GM21576 (cell line): ENCODE measurements around the gene COL1A2.

Source experiments
- ATAC-seq: cut with Tn5 transposase; IDR thresholded peaks from one replicate; pipeline ENCODE4 v1.9.1; 2021; ENCODE audit warnings: mild to moderate bottlenecking, moderate library complexity; ENCODE audit not compliant: unreplicated experiment

The COL1A2 gene

DNA sequence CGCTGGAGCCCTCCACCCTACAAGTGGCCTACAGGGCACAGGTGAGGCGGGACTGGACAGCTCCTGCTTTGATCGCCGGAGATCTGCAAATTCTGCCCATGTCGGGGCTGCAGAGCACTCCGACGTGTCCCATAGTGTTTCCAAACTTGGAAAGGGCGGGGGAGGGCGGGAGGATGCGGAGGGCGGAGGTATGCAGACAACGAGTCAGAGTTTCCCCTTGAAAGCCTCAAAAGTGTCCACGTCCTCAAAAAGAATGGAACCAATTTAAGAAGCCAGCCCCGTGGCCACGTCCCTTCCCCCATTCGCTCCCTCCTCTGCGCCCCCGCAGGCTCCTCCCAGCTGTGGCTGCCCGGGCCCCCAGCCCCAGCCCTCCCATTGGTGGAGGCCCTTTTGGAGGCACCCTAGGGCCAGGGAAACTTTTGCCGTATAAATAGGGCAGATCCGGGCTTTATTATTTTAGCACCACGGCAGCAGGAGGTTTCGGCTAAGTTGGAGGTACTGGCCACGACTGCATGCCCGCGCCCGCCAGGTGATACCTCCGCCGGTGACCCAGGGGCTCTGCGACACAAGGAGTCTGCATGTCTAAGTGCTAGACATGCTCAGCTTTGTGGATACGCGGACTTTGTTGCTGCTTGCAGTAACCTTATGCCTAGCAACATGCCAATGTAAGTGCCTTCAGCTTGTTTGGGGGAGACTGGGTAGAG is at the start of gene COL1A2:
Gene COL1A2 (plus strand): TSS at position 459 of the 704 bp plus-strand sequence. CDS start 137 bp downstream, at position 596.
- ATAC-seq = no peak

DNA sequence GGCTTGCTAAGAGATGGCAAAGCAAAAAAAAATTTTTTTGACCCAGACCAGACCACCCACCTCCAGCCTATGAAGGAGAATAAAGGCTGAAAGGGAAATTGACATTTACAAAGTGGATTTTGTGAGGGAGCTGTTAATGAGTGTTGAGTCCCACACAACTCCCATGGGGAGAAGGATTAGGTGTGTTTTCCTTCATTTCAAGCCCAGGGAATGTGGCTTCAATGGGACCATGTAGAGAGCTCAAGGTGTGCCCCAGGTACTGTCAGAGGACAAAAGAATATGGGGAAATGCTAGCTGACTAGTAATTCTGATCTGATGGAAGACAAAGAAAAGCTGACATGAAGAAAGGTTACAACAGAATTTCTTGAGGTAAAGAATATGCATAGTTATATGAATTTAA is 48.8 kb upstream of the COL1A2 start:
- ATAC-seq = no peak

DNA sequence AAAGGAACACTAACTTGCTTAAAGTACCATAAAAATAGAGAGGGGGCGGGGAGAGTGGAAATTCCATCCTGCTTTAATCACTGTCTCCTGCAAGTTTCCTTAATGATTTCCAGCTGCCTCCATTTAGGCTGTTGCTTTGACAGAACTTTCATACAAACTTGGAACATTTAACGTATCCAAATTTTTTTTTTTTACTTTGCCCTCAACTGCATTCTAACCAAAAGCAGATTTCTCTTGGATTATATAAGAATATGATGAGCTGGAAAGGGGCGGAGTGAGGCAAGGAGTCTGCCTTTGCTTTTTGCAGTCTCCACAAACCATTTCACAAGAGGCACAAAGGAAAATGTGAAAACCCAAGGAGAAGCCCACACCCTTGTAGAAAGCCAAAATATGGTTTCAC is 46.6 kb upstream of the COL1A2 start:
- ATAC-seq = no peak

DNA sequence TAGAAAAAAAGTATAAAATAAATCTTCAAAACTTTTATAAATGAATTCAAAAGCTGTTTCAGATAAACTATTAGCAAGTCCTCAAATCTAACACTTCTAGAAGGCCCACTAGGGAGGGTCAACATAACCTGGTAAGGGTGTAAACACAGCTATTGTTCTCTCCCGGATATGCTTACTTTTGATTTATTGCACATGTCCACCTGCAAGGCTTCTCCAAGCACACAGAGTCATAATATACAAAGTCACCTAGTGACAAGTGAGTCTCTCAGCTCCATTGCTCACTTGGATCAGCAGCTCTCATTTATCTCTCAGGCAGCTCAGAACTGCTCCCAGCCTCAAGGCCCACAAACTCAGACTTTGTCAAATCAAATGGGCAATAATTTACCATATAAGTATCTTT is 44.0 kb upstream of the COL1A2 start:
- ATAC-seq = no peak

DNA sequence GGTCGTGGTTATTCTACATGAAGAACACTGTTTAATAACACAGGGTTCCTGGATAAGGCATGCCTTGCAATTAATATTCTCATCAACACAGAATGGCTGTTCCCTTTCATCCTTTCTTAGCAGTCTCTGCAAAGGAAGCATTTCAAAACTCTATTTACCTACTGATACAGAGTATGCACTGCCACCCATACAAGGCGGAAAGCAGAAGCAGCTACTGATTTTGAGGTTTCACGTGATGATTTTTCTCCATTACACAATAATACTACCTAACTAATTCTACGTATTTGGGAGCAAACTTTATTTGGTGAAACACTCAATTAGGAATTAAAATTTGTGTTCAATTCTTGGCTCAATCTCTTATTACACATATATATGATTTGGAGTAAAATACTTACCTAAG is 43.0 kb upstream of the COL1A2 start:
- ATAC-seq = no peak

DNA sequence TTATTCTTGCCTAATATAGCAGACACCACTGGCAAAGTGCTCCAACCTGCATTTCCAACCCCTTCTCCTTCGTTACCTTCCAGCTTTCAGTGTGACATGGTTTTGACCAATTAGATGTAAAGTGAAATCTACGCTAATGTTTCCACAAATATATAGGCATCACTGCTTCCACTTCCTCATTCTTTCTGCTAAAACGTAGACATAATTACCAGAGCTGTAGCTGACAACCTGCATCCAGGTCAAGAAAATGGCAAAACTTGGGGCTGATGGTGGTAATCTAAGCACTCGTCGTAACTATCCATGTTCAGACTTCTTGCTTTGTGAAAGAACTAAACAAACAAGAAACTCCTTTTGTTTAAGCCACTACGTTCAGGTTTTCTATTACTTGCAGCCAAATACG is 41.8 kb upstream of the COL1A2 start:
- no peak for ATAC-seq

DNA sequence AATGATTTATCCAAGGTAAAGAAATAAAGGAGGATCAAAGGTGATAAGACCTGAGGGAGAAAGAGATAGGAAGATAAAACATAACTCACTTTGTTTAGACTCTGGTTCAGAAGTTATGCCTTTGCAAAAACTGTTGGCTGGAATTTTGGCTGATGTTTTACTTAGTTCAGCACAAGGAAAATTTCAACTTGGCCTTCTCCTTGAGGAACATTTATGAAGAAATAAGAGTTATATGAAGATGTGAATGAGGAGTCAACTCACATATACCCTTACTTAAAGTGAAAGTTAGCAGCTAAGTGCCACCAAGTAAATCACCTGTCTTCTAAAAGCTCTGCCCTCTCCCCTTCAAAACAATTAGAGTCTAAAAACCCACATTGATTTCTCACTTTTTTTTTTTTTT is 39.7 kb upstream of the COL1A2 start:
- ATAC-seq = no peak

DNA sequence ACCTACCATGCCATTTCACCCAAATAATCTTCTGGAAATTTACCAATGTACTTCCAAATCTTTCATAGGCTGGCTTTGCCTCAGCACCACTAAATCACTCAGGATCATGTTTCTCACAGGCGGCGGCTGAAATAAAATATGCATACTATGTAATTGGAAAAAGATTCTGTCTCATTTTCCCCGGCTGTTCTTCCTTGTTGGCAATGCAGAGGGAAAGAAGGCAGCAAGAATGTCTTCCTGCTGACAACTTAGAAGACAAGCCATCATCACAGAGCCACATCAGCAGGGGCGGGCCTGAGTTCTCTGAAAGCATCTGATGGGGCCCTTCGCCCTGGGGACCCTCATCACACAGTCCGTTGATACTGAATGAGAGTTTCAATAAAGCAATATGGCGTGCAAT is 39.2 kb upstream of the COL1A2 start:
- no peak for ATAC-seq

DNA sequence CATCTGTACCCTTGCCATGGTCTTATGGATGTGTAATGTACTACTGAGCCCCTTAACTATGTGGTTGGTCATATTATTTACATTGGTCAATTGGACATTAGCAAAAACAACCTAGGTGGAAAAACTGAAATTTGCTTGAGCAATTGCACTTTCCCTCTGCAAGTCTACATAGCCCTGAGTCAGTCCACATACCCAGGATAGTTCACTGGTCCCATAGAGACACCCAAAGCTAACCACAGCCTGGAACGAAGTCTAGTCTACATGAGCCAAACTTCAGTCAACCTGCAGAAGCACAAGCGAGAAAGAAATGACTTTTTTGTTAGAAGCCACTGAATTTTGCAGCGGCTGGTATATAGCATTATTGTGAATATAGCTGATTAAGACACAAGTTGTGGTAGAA is 37.6 kb upstream of the COL1A2 start:
- no peak for ATAC-seq

DNA sequence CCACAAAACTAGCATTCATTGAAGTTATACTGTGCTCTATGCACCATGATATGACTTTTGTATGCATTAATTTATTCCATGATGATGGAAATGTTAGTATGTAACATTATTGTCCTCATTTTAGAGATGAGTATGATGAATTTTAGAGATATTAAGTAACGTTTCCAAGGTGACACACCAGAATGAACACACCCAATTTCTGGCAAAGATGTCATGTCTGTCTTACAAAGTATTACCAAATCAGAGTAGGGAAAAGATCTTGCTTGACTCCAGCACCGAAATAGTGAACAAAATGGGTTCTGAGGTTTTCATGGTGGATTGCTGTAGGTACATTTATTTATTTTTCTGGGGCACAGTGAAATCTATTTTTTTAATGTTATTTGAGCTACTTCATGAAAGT is 33.8 kb upstream of the COL1A2 start:
- ATAC-seq = no peak

DNA sequence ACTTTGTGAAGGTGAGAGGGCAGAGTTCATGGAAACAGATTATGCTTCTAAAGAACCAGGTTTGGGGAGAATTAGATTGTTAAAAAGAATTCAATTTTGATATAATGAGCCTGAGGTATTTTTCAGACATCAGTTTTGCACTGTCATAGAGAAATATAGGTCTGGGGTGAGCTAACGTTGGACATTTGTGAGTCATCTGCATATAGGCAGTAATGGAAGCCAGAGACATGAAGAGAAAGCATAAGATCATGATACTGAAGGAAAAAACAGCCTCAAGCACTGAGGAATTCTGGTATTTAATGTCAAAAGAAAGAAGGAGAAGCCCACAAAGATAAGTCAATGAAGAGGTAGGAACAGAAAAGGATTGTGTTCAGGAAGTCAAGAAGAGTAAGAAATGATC is 32.4 kb upstream of the COL1A2 start:
- no peak for ATAC-seq

DNA sequence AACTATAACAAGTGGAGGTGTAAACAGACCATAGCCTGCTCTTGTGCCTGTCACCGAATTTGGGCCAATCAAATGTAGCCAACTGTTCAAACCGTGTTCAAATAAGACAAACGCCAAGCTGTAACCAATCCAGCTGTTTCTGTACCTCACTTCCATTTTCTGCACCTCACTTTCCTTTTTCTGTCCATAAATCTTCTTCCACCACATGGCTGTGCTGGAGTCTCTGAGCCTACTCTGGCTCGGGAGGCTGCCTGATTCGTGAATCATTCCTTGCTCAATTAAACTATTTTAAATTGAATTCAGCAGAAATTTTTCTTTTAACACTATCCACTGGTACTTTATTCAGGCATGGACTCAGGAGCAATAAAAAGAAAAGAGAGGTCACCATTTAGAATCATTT is 29.9 kb upstream of the COL1A2 start:
- ATAC-seq = no peak

DNA sequence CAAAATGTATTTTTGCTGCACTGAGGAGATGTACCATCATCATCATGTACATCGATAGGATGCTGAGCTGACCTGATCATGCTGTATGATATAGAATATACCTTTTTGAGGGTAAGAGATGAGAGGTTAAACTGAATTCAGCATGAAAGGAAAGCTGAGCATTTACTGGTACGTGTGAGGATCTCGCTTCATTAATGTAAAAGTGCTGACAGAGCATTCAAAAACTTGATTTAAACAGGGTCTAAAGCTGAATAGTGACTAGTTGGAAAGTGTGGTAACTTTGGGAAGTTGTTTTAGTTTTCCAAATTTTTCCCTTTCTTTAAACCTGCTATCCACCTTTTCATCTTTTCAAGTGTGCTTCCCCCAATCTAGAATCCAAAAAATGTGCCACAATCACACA is 28.5 kb upstream of the COL1A2 start:
- no peak for ATAC-seq

DNA sequence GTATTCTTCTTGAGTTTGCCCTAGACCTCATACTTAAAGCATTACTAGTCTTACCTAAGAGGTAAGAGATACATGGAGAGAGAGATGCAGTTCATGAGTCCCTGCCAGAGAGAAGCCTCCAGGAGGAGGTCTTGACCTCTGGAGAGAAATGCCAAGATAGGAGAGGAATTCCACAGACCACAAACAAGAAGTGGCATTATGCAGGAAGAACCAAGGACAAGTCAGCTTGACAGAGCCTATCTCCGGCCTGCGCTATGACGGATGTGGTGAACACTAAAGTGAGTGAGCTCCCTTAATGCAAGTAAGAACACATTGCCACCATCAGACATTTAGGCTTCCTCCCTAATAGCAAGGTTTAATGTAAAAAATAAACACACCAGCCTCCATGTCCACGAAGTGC is 27.9 kb upstream of the COL1A2 start:
- no peak for ATAC-seq

DNA sequence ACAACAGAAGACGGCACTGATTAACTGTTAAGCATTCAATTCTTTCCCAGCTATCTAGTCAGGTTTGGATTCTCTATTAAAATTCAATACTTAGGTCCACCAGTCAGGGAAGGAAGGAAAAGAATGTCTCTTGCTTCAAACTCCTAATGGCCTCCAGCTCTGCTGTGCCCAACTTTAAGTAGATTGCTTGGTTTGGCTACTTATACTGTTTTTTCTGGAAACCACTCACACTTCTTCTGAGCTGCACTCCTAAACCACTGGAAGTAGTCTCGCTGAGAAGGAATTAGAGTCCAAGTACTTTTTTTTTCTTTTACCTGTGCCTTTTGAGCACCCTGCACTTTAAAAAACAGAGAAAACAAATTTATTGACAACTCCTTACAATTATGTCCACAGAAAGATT is 26.7 kb upstream of the COL1A2 start:
- no peak for ATAC-seq

DNA sequence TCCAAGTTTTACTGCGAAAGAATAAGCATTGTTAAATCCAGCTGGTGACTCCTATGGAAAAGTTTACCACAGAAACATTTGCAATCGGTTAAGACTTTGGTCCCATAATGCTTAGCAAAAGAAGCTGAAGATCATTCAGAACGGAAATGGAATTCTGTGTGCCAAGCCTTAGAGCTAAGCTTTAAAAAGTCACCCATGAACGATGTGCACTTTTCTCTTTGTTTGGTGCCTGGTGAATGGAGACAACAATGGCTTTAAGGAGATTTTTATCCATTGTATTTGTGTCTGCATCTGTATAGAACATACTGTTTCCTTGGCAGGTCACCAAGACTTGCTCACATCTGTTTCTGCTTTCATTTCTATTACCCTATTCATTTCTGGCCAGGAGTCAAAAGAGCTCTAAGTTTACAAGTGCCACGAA is 26.3 kb upstream of the COL1A2 start:
- ATAC-seq = no peak

DNA sequence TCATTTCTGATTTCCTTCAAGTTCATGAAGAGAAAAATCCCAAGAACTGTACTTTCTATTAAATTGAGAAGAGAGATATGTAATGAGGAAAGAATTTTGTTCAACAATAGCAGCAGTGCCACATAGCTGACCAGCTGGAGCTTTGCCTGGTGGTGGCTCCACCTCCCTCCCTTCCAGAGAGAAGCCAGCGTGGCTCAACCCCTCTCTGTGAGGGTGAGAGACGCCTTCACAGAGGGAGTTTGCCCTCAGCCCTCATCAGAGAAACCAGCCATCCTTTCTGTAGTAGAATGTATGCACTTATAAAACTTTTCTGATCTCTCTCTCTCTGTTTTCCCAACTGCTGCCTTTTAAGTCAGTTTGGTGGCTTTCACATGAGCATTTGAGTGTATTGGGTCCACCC is 20.5 kb upstream of the COL1A2 start:
- ATAC-seq = no peak

DNA sequence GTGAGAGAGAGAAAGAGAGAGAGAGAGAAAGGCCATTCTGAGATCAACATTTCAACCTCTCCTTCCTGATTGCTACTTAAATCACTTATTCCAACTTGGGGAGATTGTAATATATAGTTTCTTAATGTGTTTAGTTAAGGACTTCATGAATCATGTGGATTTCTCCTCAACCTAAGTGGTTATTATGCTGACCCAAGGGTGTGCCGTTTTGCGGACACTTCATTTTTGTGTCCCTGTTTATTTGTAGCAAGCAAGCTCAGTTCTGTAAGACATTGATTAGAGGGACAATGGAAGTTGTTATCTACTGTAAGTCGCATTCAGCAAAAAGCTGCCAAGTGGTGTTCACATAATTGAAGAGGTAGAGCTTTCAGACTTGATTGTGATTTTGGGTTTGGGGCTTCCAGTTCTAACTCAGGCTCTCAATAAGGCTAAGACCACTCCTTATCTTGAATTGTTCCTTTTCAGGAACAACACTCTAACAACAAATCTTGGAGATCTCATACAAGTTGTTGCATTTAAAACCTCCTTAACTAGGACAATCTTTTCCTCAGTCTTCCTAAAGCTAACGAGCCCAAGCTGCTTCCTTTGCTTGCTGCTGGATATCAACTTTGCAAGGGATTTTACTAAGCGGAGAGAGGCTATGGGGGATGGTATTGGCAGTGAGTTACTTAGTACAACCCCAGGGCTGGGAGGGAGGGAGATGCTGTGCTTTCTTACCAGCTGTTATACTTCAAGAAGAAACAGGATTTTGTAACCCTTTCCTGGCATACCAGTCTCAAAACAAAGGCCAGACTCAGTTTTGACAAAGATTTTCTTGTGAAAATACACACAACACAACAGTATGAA is 19.8 kb upstream of the COL1A2 start:
- ATAC-seq = no peak

DNA sequence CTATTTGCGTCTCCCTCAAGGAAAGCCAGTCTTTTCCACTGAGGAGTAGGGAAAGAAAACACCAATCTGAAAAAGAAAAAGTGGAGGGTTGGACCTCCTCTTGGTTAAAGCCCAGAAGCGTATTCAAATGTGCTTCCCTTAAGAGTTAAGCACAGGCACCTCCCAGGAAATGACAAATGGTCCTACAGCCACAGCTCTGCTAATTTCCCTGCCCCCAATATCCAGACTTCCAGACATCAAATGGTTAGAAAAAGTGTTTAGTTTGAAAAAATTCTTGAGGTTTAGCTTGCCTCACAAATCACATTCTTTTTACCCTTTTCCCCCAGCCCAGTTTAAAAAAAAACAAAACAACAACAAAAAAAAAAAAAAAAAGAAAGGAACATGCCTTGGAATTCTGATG is 19.0 kb upstream of the COL1A2 start:
- ATAC-seq = no peak

DNA sequence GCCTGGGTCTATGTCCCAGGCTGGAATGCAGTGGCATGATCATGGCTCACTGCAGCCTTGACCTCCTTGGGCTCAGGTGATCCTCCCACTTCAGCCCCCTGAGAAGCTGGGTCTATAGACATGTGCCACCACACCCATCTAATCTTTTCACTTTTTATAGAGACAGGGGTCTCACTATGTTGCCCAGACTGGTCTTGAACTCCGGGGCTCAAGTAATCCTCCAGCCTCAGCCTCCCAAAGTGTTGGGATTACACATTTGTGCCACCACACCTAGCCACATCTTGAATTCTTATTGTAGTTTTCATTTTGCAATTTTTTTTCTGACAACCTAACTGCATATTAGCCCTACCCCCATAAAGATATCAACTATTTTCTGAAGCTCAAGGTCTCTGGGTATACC is 18.4 kb upstream of the COL1A2 start:
- no peak for ATAC-seq

DNA sequence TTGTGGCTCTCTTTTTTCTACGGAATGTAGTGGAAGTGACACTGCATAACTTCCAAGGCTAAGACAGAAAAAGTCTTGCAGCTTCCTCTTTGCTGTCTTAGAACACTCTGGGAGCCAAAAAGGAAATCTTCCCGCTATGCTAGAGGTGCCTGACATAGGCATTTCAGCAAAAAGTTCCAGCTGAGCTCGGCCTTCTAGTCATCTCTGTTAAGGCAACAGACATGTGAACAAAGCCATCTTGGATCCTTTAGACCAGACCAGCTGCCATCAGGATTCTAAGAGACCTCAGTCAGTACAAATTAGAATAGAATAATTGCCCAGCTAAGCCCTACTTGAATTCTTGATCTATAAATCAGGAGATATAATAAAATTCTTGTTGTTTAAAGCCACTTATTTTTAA is 16.3 kb upstream of the COL1A2 start:
- no peak for ATAC-seq

DNA sequence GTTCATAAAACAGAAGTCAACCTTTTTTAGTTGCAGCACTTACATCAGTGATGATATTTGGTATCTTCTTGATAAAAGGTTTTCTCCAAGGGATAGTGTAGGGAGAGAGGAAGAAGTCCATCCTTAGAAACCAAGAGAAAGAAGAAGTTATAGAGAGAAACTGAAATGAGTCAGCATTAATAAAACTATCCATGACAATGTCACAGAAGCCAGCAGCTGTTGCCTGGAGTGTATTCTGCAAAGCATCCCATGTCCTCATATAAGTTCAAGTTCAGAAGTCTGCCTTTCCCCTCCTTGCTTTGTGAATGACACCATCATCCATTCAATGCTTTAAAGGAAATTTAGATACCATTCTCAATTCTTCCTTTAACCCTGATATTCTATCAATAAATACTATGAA is 14.4 kb upstream of the COL1A2 start:
- ATAC-seq = no peak

DNA sequence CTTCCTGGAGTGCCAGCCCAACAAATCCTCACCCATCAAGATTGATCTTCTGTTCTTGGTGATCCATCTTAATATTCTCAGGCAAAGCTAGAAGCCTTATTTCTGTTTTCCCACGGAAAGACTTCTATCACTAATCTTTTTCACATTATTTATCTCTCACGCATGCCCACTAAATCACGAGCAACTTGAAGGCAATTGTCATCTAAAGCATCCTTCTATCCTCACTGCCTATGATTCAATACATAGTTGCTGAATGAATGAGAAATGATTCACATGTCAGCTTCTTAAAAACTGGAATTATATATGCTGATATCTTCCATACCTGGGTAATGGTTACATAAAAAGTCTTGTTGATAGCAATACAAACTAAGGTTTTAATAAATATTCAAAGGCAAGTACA is 12.6 kb upstream of the COL1A2 start:
- ATAC-seq = no peak
